Measurements from ENCODE around the gene ARNT2. TPM values are rescaled to one million over a fixed set of nuclear protein-coding genes. Genes with fewer than 3 reads are reported as not detected.
A peak's percentile ranks its signal among the peaks of the same experiment; 100 is the strongest.

The ARNT2 gene
- total RNA-seq, 1 donor: 20.7 TPM

GRCh38 chr15:80530737-80531365, 126.7 kb downstream of the ARNT2 start:
- DNase-seq (ENCODE audit: low read depth): peak; percentile 71
- no peak overlapping the region for H3K4me3 ChIP-seq (ENCODE audit: low read depth, low read length)

GRCh38 chr15:80531388-80531787, 127.2 kb downstream of the ARNT2 start:
- TF ChIP-seq CTCF (IDR thresholded peaks at IDR 0.05; ENCODE audit: insufficient read depth, low read depth, low read length): no peak
- DNase-seq (ENCODE audit: low read depth): no peak
- H3K4me3 ChIP-seq (ENCODE audit: low read depth, low read length): no peak overlapping the region

More at GRCh38 chr15:80530737-80531365, 126.7 kb downstream of the ARNT2 start:
- TF ChIP-seq CTCF (IDR thresholded peaks at IDR 0.05; ENCODE audit: insufficient read depth, low read depth, low read length): no peak

- H3K4me3 ChIP-seq (ENCODE audit: low read depth, low read length): no peak overlapping the region
- no peak for DNase-seq (ENCODE audit: low read depth)
- no peak for TF ChIP-seq CTCF (IDR thresholded peaks at IDR 0.05; ENCODE audit: insufficient read depth, low read depth, low read length)
These were observed 127.6 kb downstream of the ARNT2 start for GRCh38 chr15:80531796-80532195.

- H3K4me3 ChIP-seq (ENCODE audit: low read depth, low read length): no peak overlapping the region
- no peak for TF ChIP-seq CTCF (IDR thresholded peaks at IDR 0.05; ENCODE audit: insufficient read depth, low read depth, low read length)
- DNase-seq (ENCODE audit: low read depth): peak; percentile 87
These were observed 129.7 kb downstream of the ARNT2 start for GRCh38 chr15:80533790-80534333.

GRCh38 chr15:80536231-80536630, 132.0 kb downstream of the ARNT2 start:
- no peak for DNase-seq (ENCODE audit: low read depth)
- no peak overlapping the region for H3K4me3 ChIP-seq (ENCODE audit: low read depth, low read length)
- TF ChIP-seq CTCF (IDR thresholded peaks at IDR 0.05; ENCODE audit: insufficient read depth, low read depth, low read length): no peak

- H3K4me3 ChIP-seq (ENCODE audit: low read depth, low read length): no peak overlapping the region
- TF ChIP-seq CTCF (IDR thresholded peaks at IDR 0.05; ENCODE audit: insufficient read depth, low read depth, low read length): no peak
- DNase-seq (ENCODE audit: low read depth): peak; percentile 38
These were observed 132.5 kb downstream of the ARNT2 start for GRCh38 chr15:80536716-80537115.

- no peak overlapping the region for H3K4me3 ChIP-seq (ENCODE audit: low read depth, low read length)
- no peak for DNase-seq (ENCODE audit: low read depth)
- no peak for TF ChIP-seq CTCF (IDR thresholded peaks at IDR 0.05; ENCODE audit: insufficient read depth, low read depth, low read length)
These were observed 140.9 kb downstream of the ARNT2 start for GRCh38 chr15:80545078-80545477.
